ENCODE data around the gene ISY1.

DNA sequence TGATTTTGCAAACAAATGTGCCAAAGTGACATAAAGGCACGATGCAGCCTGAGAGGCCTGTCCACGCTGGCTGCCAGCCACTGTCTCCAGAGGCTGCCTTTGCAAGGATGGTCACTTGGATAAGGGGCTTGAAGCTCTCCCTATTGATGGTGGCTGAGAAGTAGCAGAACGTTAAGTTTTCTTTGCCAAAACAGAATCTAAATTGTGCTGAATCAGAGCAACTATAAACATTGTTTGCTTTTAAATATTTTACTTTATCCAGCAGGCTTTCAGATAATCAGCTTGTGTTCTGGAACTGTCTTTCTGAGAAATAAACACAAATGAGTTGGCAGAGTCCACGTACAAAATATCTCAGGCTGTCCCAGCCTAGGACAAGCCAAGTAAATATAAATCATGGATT lies 46.6 kb upstream of the ISY1 start:
- TF ChIP-seq, protein P1, sequence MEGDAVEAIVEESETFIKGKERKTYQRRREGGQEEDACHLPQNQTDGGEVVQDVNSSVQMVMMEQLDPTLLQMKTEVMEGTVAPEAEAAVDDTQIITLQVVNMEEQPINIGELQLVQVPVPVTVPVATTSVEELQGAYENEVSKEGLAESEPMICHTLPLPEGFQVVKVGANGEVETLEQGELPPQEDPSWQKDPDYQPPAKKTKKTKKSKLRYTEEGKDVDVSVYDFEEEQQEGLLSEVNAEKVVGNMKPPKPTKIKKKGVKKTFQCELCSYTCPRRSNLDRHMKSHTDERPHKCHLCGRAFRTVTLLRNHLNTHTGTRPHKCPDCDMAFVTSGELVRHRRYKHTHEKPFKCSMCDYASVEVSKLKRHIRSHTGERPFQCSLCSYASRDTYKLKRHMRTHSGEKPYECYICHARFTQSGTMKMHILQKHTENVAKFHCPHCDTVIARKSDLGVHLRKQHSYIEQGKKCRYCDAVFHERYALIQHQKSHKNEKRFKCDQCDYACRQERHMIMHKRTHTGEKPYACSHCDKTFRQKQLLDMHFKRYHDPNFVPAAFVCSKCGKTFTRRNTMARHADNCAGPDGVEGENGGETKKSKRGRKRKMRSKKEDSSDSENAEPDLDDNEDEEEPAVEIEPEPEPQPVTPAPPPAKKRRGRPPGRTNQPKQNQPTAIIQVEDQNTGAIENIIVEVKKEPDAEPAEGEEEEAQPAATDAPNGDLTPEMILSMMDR (optimal IDR thresholded peaks at IDR 0.05 in 1 of 3, IDR thresholded peaks at IDR 0.05 in 1 of 3, conservative IDR thresholded peaks at IDR 0.05 in 1 of 3; ENCODE audit: extremely low read depth in 1 of 3, insufficient read depth in 2 of 3, low read length in 3 of 3), result no peak
- TF ChIP-seq EZH2 (IDR thresholded peaks at IDR 0.05; ENCODE audit: low read length), result no peak

All from keratinocyte (primary cell).